Measurements from ENCODE around the gene TMEM258.

TMEM258 gene

GRCh38 chr11:61800331-61801281, 8.2 kb upstream of the TMEM258 start:
- Histone ChIP-seq H3K23ac (ENCODE audit: low read length in 2 of 2) (no peak overlapping the region), H2BK5ac (ENCODE audit: low read depth, low read length, poor library complexity, severe bottlenecking) (no peak overlapping the region), H2BK120ac (ENCODE audit: low read depth, low read length) (no peak overlapping the region), H2AFZ (ENCODE audit: low read depth, low read length) (no peak overlapping the region), H3K36me3 (ENCODE audit: control insufficient read depth in 1 of 2, insufficient read depth in 2 of 2, low read depth in 1 of 2, low read length in 2 of 2) (peaks cover 33 to 73% of the 10 kb centered on the region in 2 experiments), H3K4me1 (ENCODE audit: control insufficient read depth, insufficient read depth, low read depth, low read length) (peaks cover 4% of the 10 kb centered on the region), H3K14ac (ENCODE audit: low read length in 2 of 2) (no peak overlapping the region), H3K79me1 (replicated peaks; ENCODE audit: low read length, poor library complexity, severe bottlenecking) (peaks cover 25% of the 10 kb centered on the region), H2AK5ac (ENCODE audit: low read length, severe bottlenecking) (no peak overlapping the region), H3K4me3 (ENCODE audit: insufficient read depth in 1 of 2, low read depth in 1 of 2, low read length in 2 of 2) (no peak overlapping the region), H3K4me2 (ENCODE audit: low read length, poor library complexity, severe bottlenecking) (no peak overlapping the region), H3K9me3 (ENCODE audit: control insufficient read depth, low read length) (no peaks in the 10 kb centered on the region), H3K18ac (ENCODE audit: low read depth in 1 of 2, low read length in 2 of 2) (no peak overlapping the region), H3K27ac (ENCODE audit: low read length, poor library complexity, severe bottlenecking) (no peak overlapping the region), H4K8ac (ENCODE audit: low read length) (no peak overlapping the region), H4K91ac (ENCODE audit: low read length) (no peak overlapping the region), H3K9ac (ENCODE audit: low read length) (peak overlapping the region; percentile 5), H3K4ac (ENCODE audit: low read depth in 1 of 2, low read length in 2 of 2) (no peak overlapping the region), H2BK15ac (ENCODE audit: low read depth, poor library complexity, severe bottlenecking) (no peak overlapping the region), H2BK12ac (ENCODE audit: low read length in 2 of 2) (no peak overlapping the region), H3K27me3 (ENCODE audit: control insufficient read depth in 1 of 2, insufficient read depth in 1 of 2, low read length in 2 of 2) (no peaks in the 10 kb centered on the region)
- DNase-seq, result no peak
- 80% methylated on average over 2 of the region's 3 CpGs for WGBS

- H3K4me1 ChIP-seq (ENCODE audit: control insufficient read depth, insufficient read depth, low read depth, low read length), result peaks cover 4% of the 10 kb centered on the region
- no peak overlapping the region for H4K8ac ChIP-seq (ENCODE audit: low read length)
- no peak for DNase-seq
- H2AFZ ChIP-seq (ENCODE audit: low read depth, low read length), result no peak overlapping the region
- no peak overlapping the region for H2BK12ac ChIP-seq (ENCODE audit: low read length in 2 of 2)
- H3K14ac ChIP-seq (ENCODE audit: low read length in 2 of 2), result no peak overlapping the region
- no peak overlapping the region for H2BK120ac ChIP-seq (ENCODE audit: low read depth, low read length)
- H3K9ac ChIP-seq (ENCODE audit: low read length), result no peak overlapping the region
- H2BK15ac ChIP-seq (ENCODE audit: low read depth, poor library complexity, severe bottlenecking), result no peak overlapping the region
- WGBS, result 99% methylated on average over 2 of the region's 2 CpGs
- H3K4me2 ChIP-seq (ENCODE audit: low read length, poor library complexity, severe bottlenecking), result no peak overlapping the region
- H3K36me3 ChIP-seq (ENCODE audit: control insufficient read depth in 1 of 2, insufficient read depth in 2 of 2, low read depth in 1 of 2, low read length in 2 of 2), result peaks cover 31 to 71% of the 10 kb centered on the region in 2 experiments
- H3K4me3 ChIP-seq (ENCODE audit: insufficient read depth in 1 of 2, low read depth in 1 of 2, low read length in 2 of 2), result no peak overlapping the region
- H2BK5ac ChIP-seq (ENCODE audit: low read depth, low read length, poor library complexity, severe bottlenecking), result no peak overlapping the region
- no peak overlapping the region for H2AK5ac ChIP-seq (ENCODE audit: low read length, severe bottlenecking)
- H4K91ac ChIP-seq (ENCODE audit: low read length), result no peak overlapping the region
- H3K79me1 ChIP-seq (replicated peaks; ENCODE audit: low read length, poor library complexity, severe bottlenecking), result peaks cover 21% of the 10 kb centered on the region
- no peak overlapping the region for H3K4ac ChIP-seq (ENCODE audit: low read depth in 1 of 2, low read length in 2 of 2)
- H3K27me3 ChIP-seq (ENCODE audit: control insufficient read depth in 1 of 2, insufficient read depth in 1 of 2, low read length in 2 of 2), result no peaks in the 10 kb centered on the region
- H3K23ac ChIP-seq (ENCODE audit: low read length in 2 of 2), result no peak overlapping the region
- H3K18ac ChIP-seq (ENCODE audit: low read depth in 1 of 2, low read length in 2 of 2), result no peak overlapping the region
- H3K9me3 ChIP-seq (ENCODE audit: control insufficient read depth, low read length), result no peaks in the 10 kb centered on the region
- no peak overlapping the region for H3K27ac ChIP-seq (ENCODE audit: low read length, poor library complexity, severe bottlenecking)
Measured at GRCh38 chr11:61799665-61800284, 7.4 kb upstream of the TMEM258 start.

DNA sequence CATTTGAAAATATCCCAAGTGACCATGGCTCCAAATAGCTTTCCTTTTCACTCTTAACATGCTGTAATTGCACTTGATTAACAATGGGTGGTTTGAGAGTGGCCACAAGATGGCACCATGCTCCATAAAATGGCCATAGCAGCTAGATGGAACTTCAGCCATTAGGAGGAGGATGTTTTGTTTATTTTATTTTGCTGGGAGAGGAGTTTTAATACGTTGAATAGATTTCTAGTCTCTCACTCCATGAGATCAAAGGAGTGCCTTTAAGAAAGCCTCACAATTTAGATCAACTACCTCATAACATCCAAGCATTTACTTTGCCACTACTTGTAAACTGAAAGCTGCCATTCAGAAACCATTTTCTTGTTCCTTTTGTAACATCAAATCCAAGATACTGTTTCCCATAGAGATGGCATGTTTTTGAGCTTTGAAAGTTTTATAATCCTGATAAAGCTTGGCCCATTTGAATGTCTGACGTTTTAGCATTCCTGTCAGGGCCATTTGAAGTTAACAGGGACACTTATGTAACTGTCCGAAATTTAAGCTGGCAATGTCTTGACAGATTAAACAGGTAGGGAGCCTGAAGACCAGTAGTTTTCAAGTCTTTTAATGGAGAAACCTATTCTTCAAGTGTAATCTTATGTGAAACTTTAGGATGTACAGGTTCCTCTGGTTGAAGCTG, 5.0 kb upstream of the TMEM258 start:
- Histone ChIP-seq H2BK120ac (ENCODE audit: low read depth, low read length) (no peak overlapping the region), H3K23ac (ENCODE audit: low read length in 2 of 2) (no peak overlapping the region), H3K9me3 (ENCODE audit: control insufficient read depth, low read length) (no peaks in the 10 kb centered on the region), H3K14ac (ENCODE audit: low read length in 2 of 2) (no peak overlapping the region), H4K91ac (ENCODE audit: low read length) (no peak overlapping the region), H3K36me3 (ENCODE audit: control insufficient read depth in 1 of 2, insufficient read depth in 2 of 2, low read depth in 1 of 2, low read length in 2 of 2) (peaks cover 14 to 47% of the 10 kb centered on the region in 2 experiments), H3K27me3 (ENCODE audit: control insufficient read depth in 1 of 2, insufficient read depth in 1 of 2, low read length in 2 of 2) (no peaks in the 10 kb centered on the region), H3K79me1 (replicated peaks; ENCODE audit: low read length, poor library complexity, severe bottlenecking) (peaks cover 12% of the 10 kb centered on the region), H3K18ac (ENCODE audit: low read depth in 1 of 2, low read length in 2 of 2) (no peak overlapping the region), H2BK5ac (ENCODE audit: low read depth, low read length, poor library complexity, severe bottlenecking) (no peak overlapping the region), H2AK5ac (ENCODE audit: low read length, severe bottlenecking) (no peak overlapping the region), H3K4me2 (ENCODE audit: low read length, poor library complexity, severe bottlenecking) (no peak overlapping the region), H3K4me3 (ENCODE audit: insufficient read depth in 1 of 2, low read depth in 1 of 2, low read length in 2 of 2) (no peak overlapping the region), H3K4me1 (ENCODE audit: control insufficient read depth, insufficient read depth, low read depth, low read length) (peaks cover 9% of the 10 kb centered on the region), H2BK15ac (ENCODE audit: low read depth, poor library complexity, severe bottlenecking) (no peak overlapping the region), H2BK12ac (ENCODE audit: low read length in 2 of 2) (no peak overlapping the region), H3K4ac (ENCODE audit: low read depth in 1 of 2, low read length in 2 of 2) (no peak overlapping the region), H3K9ac (ENCODE audit: low read length) (peak overlapping the region; percentile 65), H4K8ac (ENCODE audit: low read length) (no peak overlapping the region), H2AFZ (ENCODE audit: low read depth, low read length) (no peak overlapping the region), H3K27ac (ENCODE audit: low read length, poor library complexity, severe bottlenecking) (no peak overlapping the region)
- 91% methylated on average over 2 of the region's 3 CpGs for WGBS
- DNase-seq, result peak; percentile 90
